Erythroblast (primary cell): ENCODE results near the gene GABRR2.

Experiments used
- DNase-seq, 2 experiments: peaks; one replicate each; lab custom pipeline; 2025; lab: John Stamatoyannopoulos, UW
- GATA1 ChIP-seq: IDR thresholded peaks from 2 replicates; pipeline ENCODE4 v1.6.1; 2011; ENCODE audit warnings: low read depth, mild to moderate bottlenecking, control low read depth, low read length, moderate library complexity
- POLR2A ChIP-seq: IDR thresholded peaks from 2 replicates; pipeline ENCODE4 v1.6.1; 2011; ENCODE audit warnings: mild to moderate bottlenecking, low read length

Gene GABRR2

GRCh38 chr6:89212472-89212871 lies 102.6 kb downstream of the GABRR2 start:
- TF ChIP-seq POLR2A = no peak
- TF ChIP-seq GATA1 = no peak
- DNase-seq = no peak

GRCh38 chr6:89209457-89209856 lies 105.6 kb downstream of the GABRR2 start:
- DNase-seq = no peak
- TF ChIP-seq GATA1 (no peak), POLR2A (no peak)

GRCh38 chr6:89208551-89208950 lies 106.5 kb downstream of the GABRR2 start:
- DNase-seq = no peak
- TF ChIP-seq POLR2A (no peak), GATA1 (no peak)
